Stimulated activated CD8-positive, alpha-beta memory T cell treated with anti-CD3 and anti-CD28 coated beads, Interleukin-15, amount 100 ng/mL, for 24 hours (primary cell): ENCODE data around the gene TRAF5.

ENCODE experiments used
- DNase-seq: peaks from one replicate; pipeline ENCODE4 v3.0.0-alpha.2; 2020; ENCODE audit warnings: low read depth

Gene TRAF5

GRCh38 chr1:211328084-211328694 lies 1.6 kb downstream of the TRAF5 start:
- no peak for DNase-seq

- DNase-seq: no peak
These were observed 2.3 kb downstream of the TRAF5 start for GRCh38 chr1:211328866-211329475.

GRCh38 chr1:211329764-211330201 lies 3.1 kb downstream of the TRAF5 start:
- DNase-seq: no peak

GRCh38 chr1:211330282-211330936 lies 3.8 kb downstream of the TRAF5 start:
- no peak for DNase-seq

- DNase-seq: no peak
These were observed 4.5 kb downstream of the TRAF5 start for GRCh38 chr1:211331011-211331709.

GRCh38 chr1:211332036-211332616 lies 5.5 kb downstream of the TRAF5 start:
- no peak for DNase-seq

GRCh38 chr1:211332830-211333229 lies 6.2 kb downstream of the TRAF5 start:
- DNase-seq: no peak

- no peak for DNase-seq
These were observed 7.3 kb downstream of the TRAF5 start for GRCh38 chr1:211333906-211334305.

- DNase-seq: no peak
These were observed 8.4 kb downstream of the TRAF5 start for GRCh38 chr1:211334986-211335385.

GRCh38 chr1:211335522-211336157 lies 9.0 kb downstream of the TRAF5 start:
- DNase-seq: no peak

- no peak for DNase-seq
These were observed 9.5 kb downstream of the TRAF5 start for GRCh38 chr1:211336161-211336560.

- DNase-seq: no peak
These were observed 10.1 kb downstream of the TRAF5 start for GRCh38 chr1:211336775-211337174.

- no peak for DNase-seq
These were observed 11.0 kb downstream of the TRAF5 start for GRCh38 chr1:211337430-211338223.

GRCh38 chr1:211338224-211338620 lies 11.6 kb downstream of the TRAF5 start:
- no peak for DNase-seq

- DNase-seq: no peak
These were observed 13.0 kb downstream of the TRAF5 start for GRCh38 chr1:211339631-211340041.

GRCh38 chr1:211340622-211341507 lies 14.2 kb downstream of the TRAF5 start:
- no peak for DNase-seq

GRCh38 chr1:211341999-211342398 lies 15.4 kb downstream of the TRAF5 start:
- DNase-seq: no peak

GRCh38 chr1:211343607-211344006 lies 17.0 kb downstream of the TRAF5 start:
- DNase-seq: no peak

- no peak for DNase-seq
These were observed 17.6 kb downstream of the TRAF5 start for GRCh38 chr1:211344152-211344618.

- DNase-seq: no peak
These were observed 19.1 kb downstream of the TRAF5 start for GRCh38 chr1:211345719-211346118.
